Thymus (tissue), 11 donors: ENCODE results near the gene DGKG. TPM values are rescaled to one million over a fixed set of nuclear protein-coding genes. Genes with fewer than 3 reads are reported as not detected.

Source experiments
- DNase-seq, 9 donors: peaks; one replicate each; pipeline ENCODE4 v3.0.0-alpha.2; 2013; ENCODE audit warnings: low spot score in 9 of 9, low read depth in 6 of 9, missing footprints in 1 of 9
- H3K27ac ChIP-seq, 2 donors: one replicate each; pipeline ENCODE4 v1.5.1; 2013; ENCODE audit warnings: control low read depth in 1 of 2, low read depth in 1 of 2, low read length in 1 of 2, mild to moderate bottlenecking in 1 of 2, moderate library complexity in 1 of 2
- H3K27me3 ChIP-seq, 2 donors: one replicate each; pipeline ENCODE4 v1.5.1; 2013; ENCODE audit warnings: low read length in 1 of 2; ENCODE audit not compliant: control insufficient read depth in 2 of 2, insufficient read depth in 1 of 2
- H3K36me3 ChIP-seq, 2 donors: one replicate each; pipeline ENCODE4 v1.5.1; 2013; ENCODE audit warnings: low read length in 1 of 2, mild to moderate bottlenecking in 1 of 2, moderate library complexity in 1 of 2; ENCODE audit not compliant: control insufficient read depth in 2 of 2, insufficient read depth in 2 of 2
- H3K4me1 ChIP-seq, 2 donors: one replicate each; pipeline ENCODE4 v1.5.1; 2013; ENCODE audit warnings: low read length in 2 of 2; ENCODE audit not compliant: control insufficient read depth in 2 of 2, insufficient read depth in 2 of 2
- H3K4me3 ChIP-seq, 2 donors: one replicate each; pipeline ENCODE4 v1.5.1; 2013; ENCODE audit warnings: low read length in 2 of 2, control low read depth in 1 of 2, mild to moderate bottlenecking in 1 of 2
- H3K9me3 ChIP-seq, 2 donors: one replicate each; pipeline ENCODE4 v1.5.1; 2013; ENCODE audit warnings: low read length in 1 of 2, mild to moderate bottlenecking in 1 of 2; ENCODE audit not compliant: control insufficient read depth in 2 of 2, insufficient read depth in 1 of 2
- WGBS: extraction: QIAGEN DNeasy Blood & Tissue Kit; methylation state at CpG from one replicate; pipeline ENCODE4 v1.1.7; 2013; 5-methylcytosine and 5-hydroxymethylcytosine counted together
- polyA plus RNA-seq: library from polyadenylated mRNA; stranded (reverse); fragments of 200-250 nt; gene quantifications from one replicate; pipeline ENCODE4 v1.2.3, GENCODE V29; 2013
- total RNA-seq: library from RNA; stranded (reverse); fragments of 120-200 nt; gene quantifications from one replicate; pipeline ENCODE4 v1.2.4, GENCODE V29; 2013
- donor health status: healthy.

Gene DGKG
- total and polyA plus RNA-seq, 2 donors: 1.1 to 1.6 TPM

- 89% methylated on average over 10 of the region's 10 CpGs for WGBS
- no peaks in the 10 kb centered on the region for H3K27me3 ChIP-seq
- no peaks in the 10 kb centered on the region for H3K36me3 ChIP-seq
- no peak overlapping the region for H3K27ac ChIP-seq
- no peaks in the 10 kb centered on the region for H3K9me3 ChIP-seq
- no peak overlapping the region for H3K4me3 ChIP-seq
- H3K4me1 ChIP-seq: no peaks in the 10 kb centered on the region
- DNase-seq: peak in 1 of 9 donors; percentile 22
These were observed 84.6 kb downstream of the DGKG start for GRCh38 chr3:186277268-186277909.

- no peak for DNase-seq
- Histone ChIP-seq H3K27me3 (no peaks in the 10 kb centered on the region), H3K27ac (no peak overlapping the region), H3K36me3 (no peaks in the 10 kb centered on the region), H3K4me3 (no peak overlapping the region), H3K4me1 (no peaks in the 10 kb centered on the region), H3K9me3 (no peaks in the 10 kb centered on the region)
- WGBS: 98% methylated on average over 5 of the region's 5 CpGs
These were observed 86.6 kb downstream of the DGKG start for GRCh38 chr3:186275436-186275835.

- Histone ChIP-seq H3K27me3 (no peaks in the 10 kb centered on the region), H3K36me3 (no peaks in the 10 kb centered on the region), H3K9me3 (no peaks in the 10 kb centered on the region), H3K4me3 (no peak overlapping the region), H3K27ac (no peak overlapping the region), H3K4me1 (no peaks in the 10 kb centered on the region)
- 90% methylated on average over 16 of the region's 16 CpGs for WGBS
- no peak for DNase-seq
These were observed 88.4 kb downstream of the DGKG start for GRCh38 chr3:186273586-186273985.

- WGBS: 98% methylated on average over 7 of the region's 7 CpGs
- no peak for DNase-seq
- no peaks in the 10 kb centered on the region for H3K4me1 ChIP-seq
- H3K27ac ChIP-seq: no peak overlapping the region
- H3K4me3 ChIP-seq: no peak overlapping the region
- H3K36me3 ChIP-seq: no peaks in the 10 kb centered on the region
- no peaks in the 10 kb centered on the region for H3K27me3 ChIP-seq
- H3K9me3 ChIP-seq: no peaks in the 10 kb centered on the region
These were observed 91.3 kb downstream of the DGKG start for GRCh38 chr3:186270701-186271100.

DNA sequence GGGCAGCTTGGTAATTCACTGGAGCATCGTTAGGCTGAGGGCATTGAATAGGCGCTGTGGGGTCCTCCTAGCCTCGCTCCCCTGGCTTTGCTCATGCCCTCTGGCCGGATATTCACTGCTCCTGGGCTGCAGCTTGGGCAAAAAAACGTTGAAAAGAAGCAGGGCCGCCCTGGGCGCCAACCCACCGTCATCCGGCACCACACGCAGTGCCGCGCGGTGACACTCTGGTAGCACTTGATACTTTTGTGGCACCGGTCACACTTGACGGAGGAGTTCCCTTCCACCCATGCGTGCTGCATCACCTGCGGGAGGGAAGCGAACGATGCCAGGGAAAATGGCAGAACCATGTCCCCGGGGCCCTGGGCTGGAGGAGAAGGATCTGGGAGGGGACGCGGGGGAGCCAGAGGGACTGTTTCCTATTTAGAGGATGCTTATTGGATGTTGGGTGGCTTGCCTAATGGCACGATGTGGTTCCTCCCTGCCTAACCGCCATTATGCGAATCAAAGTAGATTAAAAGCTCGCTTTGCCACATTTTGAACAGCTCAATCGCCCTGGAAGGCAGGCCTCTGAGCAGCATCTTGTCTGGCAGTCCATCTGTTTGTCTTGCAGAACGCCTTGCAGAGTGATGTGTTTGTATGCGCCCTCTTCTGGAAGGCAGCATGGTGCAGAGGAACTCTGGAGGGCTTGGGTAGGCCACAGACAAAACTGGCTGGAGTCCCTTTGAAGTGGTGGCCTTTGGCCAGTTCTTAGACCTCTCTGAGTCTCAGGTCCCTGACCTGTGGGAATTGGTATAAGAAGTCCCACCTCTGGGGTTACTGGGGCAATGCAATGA lies 93.2 kb downstream of the DGKG start:
- DNase-seq: no peak
- 95% methylated on average over 29 of the region's 29 CpGs for WGBS

GRCh38 chr3:186267758-186268157 lies 94.3 kb downstream of the DGKG start:
- 97% methylated on average over 6 of the region's 6 CpGs for WGBS
- H3K36me3 ChIP-seq: no peaks in the 10 kb centered on the region
- no peaks in the 10 kb centered on the region for H3K4me1 ChIP-seq
- no peak overlapping the region for H3K27ac ChIP-seq
- no peaks in the 10 kb centered on the region for H3K9me3 ChIP-seq
- no peak for DNase-seq
- no peak overlapping the region for H3K4me3 ChIP-seq
- H3K27me3 ChIP-seq: no peaks in the 10 kb centered on the region

More for the DNA sequence above, 93.2 kb downstream of the DGKG start:
- H3K27me3 ChIP-seq: no peaks in the 10 kb centered on the region
- H3K9me3 ChIP-seq: no peaks in the 10 kb centered on the region
- H3K27ac ChIP-seq: no peak overlapping the region
- H3K36me3 ChIP-seq: no peaks in the 10 kb centered on the region
- H3K4me3 ChIP-seq: no peak overlapping the region
- no peaks in the 10 kb centered on the region for H3K4me1 ChIP-seq

GRCh38 chr3:186264608-186265400 lies 97.2 kb downstream of the DGKG start:
- Histone ChIP-seq H3K4me3 (no peak overlapping the region), H3K27ac (no peak overlapping the region), H3K4me1 (peaks cover 0 to under 1% of the 10 kb centered on the region in 2 donors), H3K9me3 (no peaks in the 10 kb centered on the region), H3K36me3 (no peaks in the 10 kb centered on the region), H3K27me3 (no peaks in the 10 kb centered on the region)
- no peak for DNase-seq
- WGBS: 94% methylated on average over 9 of the region's 9 CpGs

DNA sequence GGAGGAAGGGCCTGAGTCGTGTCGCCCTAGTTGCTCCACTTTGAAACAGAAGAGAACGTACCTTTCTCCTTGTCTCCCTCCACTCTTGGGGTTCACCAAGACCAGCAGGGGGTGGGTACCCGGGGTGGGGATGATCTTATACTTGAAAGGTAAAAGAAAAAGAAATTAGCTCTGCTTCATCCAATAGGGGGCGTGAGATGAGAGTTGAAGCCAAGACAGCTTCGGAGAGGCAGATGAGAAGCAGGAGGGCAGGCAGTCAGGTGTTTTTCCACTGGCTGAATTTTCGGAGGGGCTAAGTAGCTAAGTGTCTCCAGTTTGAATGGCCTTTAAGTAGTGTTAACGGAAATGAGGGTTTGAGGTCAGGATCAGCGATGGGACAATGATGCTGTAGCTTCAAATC lies 100.4 kb downstream of the DGKG start:
- Histone ChIP-seq H3K27ac (no peak overlapping the region), H3K36me3 (no peaks in the 10 kb centered on the region), H3K4me1 (peaks cover 0 to 11% of the 10 kb centered on the region in 2 donors), H3K27me3 (peaks cover 0 to 2% of the 10 kb centered on the region in 2 donors), H3K9me3 (no peaks in the 10 kb centered on the region), H3K4me3 (no peak overlapping the region)
- 81% methylated on average over 9 of the region's 9 CpGs for WGBS
- peak in 1 of 9 donors; percentile 55 for DNase-seq

- H3K27me3 ChIP-seq: peaks cover 0 to 2% of the 10 kb centered on the region in 2 donors
- H3K4me3 ChIP-seq: no peak overlapping the region
- H3K36me3 ChIP-seq: no peaks in the 10 kb centered on the region
- WGBS: 97% methylated on average over 4 of the region's 4 CpGs
- peaks cover 0 to 19% of the 10 kb centered on the region in 2 donors for H3K4me1 ChIP-seq
- no peaks in the 10 kb centered on the region for H3K9me3 ChIP-seq
- no peak for DNase-seq
- H3K27ac ChIP-seq: no peak overlapping the region
These were observed 101.3 kb downstream of the DGKG start for GRCh38 chr3:186260726-186261125.
